Heart right ventricle (tissue), 16 donors: ENCODE measurements around the gene HEBP1. TPM values are rescaled to one million over a fixed set of nuclear protein-coding genes. Genes with fewer than 3 reads are reported as not detected.
A peak's percentile ranks its signal among the peaks of the same experiment; 100 is the strongest.

Source experiments
- ATAC-seq, 8 donors: fragments of 200-7000 bp; cut with Tn5 transposase; one replicate each; pipeline ENCODE4 v1.9.1; 2020; ENCODE audit warnings: mild to moderate bottlenecking in 8 of 8, moderate library complexity in 8 of 8, moderate number of reproducible peaks in 1 of 8
- DNase-seq, 2 donors: peaks; one replicate each; pipeline ENCODE4 v3.0.0-alpha.2; 2020
- H3K27ac ChIP-seq, 10 donors: fragments of 200-600 bp; sonication (generic) in 2 of 10; one replicate each; pipeline versions ENCODE4 v1.5.0 to v1.8.0; 2020 to 2022; ENCODE audit warnings: mild to moderate bottlenecking in 3 of 10
- H3K27me3 ChIP-seq, 7 donors: fragments of 200-600 bp; one replicate each; pipeline ENCODE4 v1.8.0; 2021 to 2022; ENCODE audit warnings: mild to moderate bottlenecking in 2 of 7
- H3K36me3 ChIP-seq, 9 donors: fragments of 200-600 bp; sonication (generic) in 1 of 9; one replicate each; pipeline versions ENCODE4 v1.5.0 to v1.8.0; 2020 to 2022; ENCODE audit warnings: mild to moderate bottlenecking in 2 of 9
- H3K4me1 ChIP-seq, 9 donors: fragments of 200-600 bp; sonication (generic) in 1 of 9; one replicate each; pipeline versions ENCODE4 v1.5.0 to v1.8.0; 2020 to 2022; ENCODE audit warnings: mild to moderate bottlenecking in 4 of 9
- H3K4me3 ChIP-seq, 10 donors: fragments of 200-600 bp; sonication (generic) in 2 of 10; one replicate each; pipeline versions ENCODE4 v1.5.0 to v1.8.0; 2020 to 2022; ENCODE audit warnings: mild to moderate bottlenecking in 7 of 10, moderate library complexity in 2 of 10
- H3K9me3 ChIP-seq, 11 donors: fragments of 200-600 bp in 10 of 11; sonication (generic) in 2 of 11; one replicate each; pipeline versions ENCODE4 v1.5.0 to v1.8.0; 2013 to 2022; ENCODE audit warnings: mild to moderate bottlenecking in 2 of 11, control low read depth in 1 of 11, moderate library complexity in 1 of 11
- WGBS, 2 donors: extraction: QIAGEN DNeasy Blood & Tissue Kit; methylation state at CpG; one replicate each; pipeline ENCODE4 v1.1.7; 2013; ENCODE audit warnings: inconsistent platforms in 1 of 2; 5-methylcytosine and 5-hydroxymethylcytosine counted together
- intact Hi-C, 10 donors: fragments of 100-400 bp; cut with DNase I; formaldehyde crosslinking; loops; one replicate each; pipeline versions ENCODE4 v1.11.1 to v1.14.2; 2022
- polyA plus RNA-seq, 2 donors: library from polyadenylated mRNA; stranded (reverse); fragments of 200-250 nt; gene quantifications; one replicate each; pipeline ENCODE4 v1.2.3, GENCODE V29; 2013
- total RNA-seq, 10 donors: library from RNA; stranded (reverse); fragmentation: NEBNext Ultra II Directional in 3 of 10; extraction: Animal tissue kit (Norgen Biotek cat#: 25700) in 3 of 10; gene quantifications; one replicate each; pipeline versions ENCODE4 v1.2.1 to v1.2.4, GENCODE V29; 2021 to 2023
- TF ChIP-seq, protein P1 (sequence below), 9 donors: fragments of 200-600 bp; sonication (generic) in 2 of 9; IDR thresholded peaks; one replicate each; pipeline versions ENCODE4 v1.5.0 to v1.8.0; 2021 to 2022; ENCODE audit warnings: antibody characterized with exemption in 9 of 9, mild to moderate bottlenecking in 5 of 9, moderate library complexity in 1 of 9
- donor health status: Arrhythmogenic right ventricular cardiomyopathy.
- donor health status: ischemic (EF 13 %, LVEDD 7.1; RV severe dilation, severe dysfunction).
- donor health status: healthy with polysubstance abuse.
- donor health status: DM: no; HTN: yes; CAD: no.
- donor health status: DM: no; HTN: no; CAD: no.
- donor health status: ischemic (EF 25% LVEDD 6.9; RV normal size, moderate dysfunction).
- donor health status: ischemic (EF 25% LVEDD 5.7; RV mildly dilated, moderate dysfunction).
- donor health status: healthy.
- donor health status: DM: yes; HTN: yes; CAD: no.
- donor health status: Ischemic cardiomyopathy.
- donor health status: ischemic (EF 35%, LVEDD 5.7; RV mildly dilated, moderate dysfunction).
- donor health status: nonischemic (EF 11% LVEDD 7.7; RV severe dilation, severe dysfunction).
- donor health status: DM: yes; HTN: yes; CAD: no.
- donor health status: PGD.
- donor health status: ischemic (EF 29% LVEDD 5.4; RV normal size, mild dysfunction).
- donor health status: nonischemic (EF 23%, LVEDD 6.1; RV moderate dilation, normal function).

The HEBP1 gene
- total and polyA plus RNA-seq, 12 donors: 23.7 to 72.0 (median 51.4) TPM

DNA sequence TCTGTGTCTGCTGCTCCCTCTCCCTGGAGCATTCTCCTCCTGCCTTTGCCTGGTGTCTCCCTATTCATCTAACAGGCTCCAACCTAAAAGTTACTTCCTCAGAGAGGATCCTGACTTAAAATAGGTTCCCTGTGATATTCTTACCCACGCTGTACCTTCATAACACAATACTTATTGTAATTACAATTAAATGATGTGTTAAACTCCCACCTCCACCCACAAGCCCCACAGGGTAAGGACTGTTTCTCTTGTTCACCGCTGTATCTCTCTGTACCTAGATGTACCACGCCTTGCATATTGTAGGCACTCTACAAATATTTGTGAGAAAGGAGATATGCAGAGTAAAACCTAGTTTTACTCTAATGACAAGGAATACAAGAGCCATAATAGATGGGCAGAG is 5.0 kb downstream of the HEBP1 start:
- Histone ChIP-seq H3K27ac (no peak overlapping the region), H3K9me3 (no peaks in the 10 kb centered on the region), H3K27me3 (no peaks in the 10 kb centered on the region), H3K4me1 (peaks cover 5 to 63% (median 34%) of the 10 kb centered on the region in 9 donors), H3K36me3 (peaks cover 0 to 6% (median 0%) of the 10 kb centered on the region in 9 donors), H3K4me3 (no peak overlapping the region)
- TF ChIP-seq, protein P1, sequence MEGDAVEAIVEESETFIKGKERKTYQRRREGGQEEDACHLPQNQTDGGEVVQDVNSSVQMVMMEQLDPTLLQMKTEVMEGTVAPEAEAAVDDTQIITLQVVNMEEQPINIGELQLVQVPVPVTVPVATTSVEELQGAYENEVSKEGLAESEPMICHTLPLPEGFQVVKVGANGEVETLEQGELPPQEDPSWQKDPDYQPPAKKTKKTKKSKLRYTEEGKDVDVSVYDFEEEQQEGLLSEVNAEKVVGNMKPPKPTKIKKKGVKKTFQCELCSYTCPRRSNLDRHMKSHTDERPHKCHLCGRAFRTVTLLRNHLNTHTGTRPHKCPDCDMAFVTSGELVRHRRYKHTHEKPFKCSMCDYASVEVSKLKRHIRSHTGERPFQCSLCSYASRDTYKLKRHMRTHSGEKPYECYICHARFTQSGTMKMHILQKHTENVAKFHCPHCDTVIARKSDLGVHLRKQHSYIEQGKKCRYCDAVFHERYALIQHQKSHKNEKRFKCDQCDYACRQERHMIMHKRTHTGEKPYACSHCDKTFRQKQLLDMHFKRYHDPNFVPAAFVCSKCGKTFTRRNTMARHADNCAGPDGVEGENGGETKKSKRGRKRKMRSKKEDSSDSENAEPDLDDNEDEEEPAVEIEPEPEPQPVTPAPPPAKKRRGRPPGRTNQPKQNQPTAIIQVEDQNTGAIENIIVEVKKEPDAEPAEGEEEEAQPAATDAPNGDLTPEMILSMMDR (IDR thresholded peaks at IDR 0.05): no peak
- ATAC-seq (no peak), DNase-seq (no peak)
- intact Hi-C loops: loop anchor here in 2 of 10 donors (5.0 kb wide), 2 partner anchors 212 to 217 kb away; no protein-coding TSS in a partner anchor
- WGBS, 2 donors: 94 to 98% methylated on average over 3 of the region's 3 CpGs

DNA sequence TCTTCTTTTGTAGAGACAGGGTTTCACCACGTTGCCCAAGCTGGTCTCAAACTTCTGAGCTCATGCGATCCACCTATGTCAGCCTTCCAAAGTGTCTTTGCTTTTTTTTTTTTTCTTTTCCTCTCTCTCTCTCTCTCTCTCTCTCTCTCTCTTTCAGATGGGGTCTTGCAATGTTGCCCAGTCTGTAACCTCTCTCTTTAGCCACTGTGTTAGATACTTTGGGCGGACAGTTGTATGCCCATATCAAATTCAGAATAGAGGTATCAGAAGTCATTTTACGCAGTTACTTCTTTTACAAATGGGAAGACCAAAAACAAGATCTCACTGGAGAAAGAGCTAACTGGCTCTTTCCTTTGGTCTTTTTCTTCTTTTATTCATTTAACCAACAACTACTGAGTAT is 6.7 kb downstream of the HEBP1 start:
- 94 to 98% methylated on average over 4 of the region's 4 CpGs for WGBS, 2 donors
- peaks cover 2 to 50% (median 26%) of the 10 kb centered on the region in 9 donors for H3K4me1 ChIP-seq
- no peak for DNase-seq
- TF ChIP-seq, protein P1 (IDR thresholded peaks at IDR 0.05): no peak
- intact Hi-C loops: no loop called here
- no peaks in the 10 kb centered on the region for H3K27me3 ChIP-seq
- H3K4me3 ChIP-seq: peak overlapping the region in 1 of 10 donors; percentile 34
- peak overlapping the region in 2 of 10 donors; percentile 9 to 85 for H3K27ac ChIP-seq
- ATAC-seq: no peak
- H3K36me3 ChIP-seq: peaks cover 0 to 20% (median 8%) of the 10 kb centered on the region in 9 donors
- H3K9me3 ChIP-seq: no peaks in the 10 kb centered on the region

DNA sequence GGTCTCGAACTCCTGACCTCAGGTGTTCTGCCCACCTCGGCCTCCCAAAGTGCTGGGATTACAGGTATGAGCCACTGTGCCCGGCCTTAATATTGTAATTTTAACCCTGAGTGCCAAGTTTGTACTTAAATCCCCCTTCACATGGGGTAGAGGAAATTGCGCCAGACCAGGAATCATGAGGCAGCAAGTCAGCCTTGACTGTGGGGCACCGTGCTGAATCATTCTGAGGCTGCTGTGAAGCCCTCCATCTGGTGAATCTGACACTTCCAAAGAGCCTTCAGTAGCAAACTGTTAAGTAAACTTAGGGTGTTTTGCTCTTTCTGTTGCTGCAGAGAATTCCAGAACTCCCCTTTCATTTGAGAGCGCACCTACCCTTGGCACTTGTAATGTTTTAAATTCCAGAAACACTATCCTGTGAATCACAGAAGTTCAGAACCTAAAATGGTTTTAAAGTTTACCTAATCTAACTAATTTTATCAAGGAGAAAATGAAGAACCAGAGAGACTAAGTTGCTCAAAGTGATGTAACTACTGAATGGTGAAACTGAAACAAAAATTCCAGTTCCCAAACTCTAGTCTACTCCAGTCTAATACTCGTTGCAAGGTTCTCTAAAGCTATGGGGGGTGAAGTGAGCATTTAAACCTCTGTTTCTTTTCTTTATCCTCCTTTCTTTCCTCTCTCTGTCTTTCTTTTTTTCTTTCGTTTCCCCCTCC is 7.5 kb downstream of the HEBP1 start:
- peaks cover 2 to 42% (median 18%) of the 10 kb centered on the region in 9 donors for H3K4me1 ChIP-seq
- peak in 7 of 8 donors; percentile 45 to 79 (median 70) for ATAC-seq
- no peaks in the 10 kb centered on the region for H3K9me3 ChIP-seq
- no peaks in the 10 kb centered on the region for H3K27me3 ChIP-seq
- peak overlapping the region in 3 of 10 donors; percentile 10 to 34 (median 15) for H3K4me3 ChIP-seq
- peak overlapping the region in 7 of 10 donors; percentile 9 to 85 (median 28) for H3K27ac ChIP-seq
- TF ChIP-seq, protein P1 (IDR thresholded peaks at IDR 0.05): no peak
- WGBS, 2 donors: 72% methylated on average over 8 of the region's 8 CpGs
- DNase-seq: peak in 1 of 2 donors; percentile 13
- intact Hi-C loops: no loop called here
- H3K36me3 ChIP-seq: peaks cover 0 to 27% (median 8%) of the 10 kb centered on the region in 9 donors

DNA sequence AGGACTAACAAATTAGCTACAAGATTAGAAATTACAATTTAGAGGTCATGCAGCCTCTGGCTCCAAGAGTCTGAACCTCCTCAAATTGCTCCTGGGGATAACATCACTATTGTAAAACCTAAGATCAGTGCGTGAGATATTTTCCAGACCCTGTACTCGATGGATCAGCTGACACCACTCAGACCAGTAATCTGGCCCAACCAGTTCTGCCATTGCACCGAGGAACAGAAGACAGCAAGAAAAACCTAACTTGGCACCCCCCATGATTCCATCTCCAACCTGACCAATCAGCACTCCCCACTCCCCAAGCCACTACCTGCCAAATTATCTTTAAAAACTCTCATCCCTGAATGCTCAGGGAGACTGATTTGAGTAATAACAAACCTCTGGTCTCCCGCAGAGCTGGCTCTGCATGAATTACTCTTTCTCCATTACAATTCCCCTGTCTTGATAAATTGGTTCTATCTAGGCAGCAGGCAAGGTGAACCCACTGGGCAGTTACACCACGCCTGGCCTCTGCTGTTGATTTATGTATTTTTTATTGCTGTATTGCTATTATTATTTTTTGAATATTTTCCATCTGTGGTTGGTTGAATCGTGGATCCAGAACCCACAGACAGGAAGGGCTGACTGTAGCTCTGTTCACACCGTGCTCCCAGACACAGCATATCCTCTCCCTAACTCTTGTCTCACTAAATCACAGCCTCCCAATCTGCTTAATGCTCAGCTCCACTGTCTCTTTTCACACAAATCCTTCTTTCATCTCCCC is 9.2 kb downstream of the HEBP1 start:
- ATAC-seq: no peak
- no peaks in the 10 kb centered on the region for H3K27me3 ChIP-seq
- 68 to 73% methylated on average over 7 of the region's 7 CpGs for WGBS, 2 donors
- peak overlapping the region in 1 of 10 donors; percentile 85 for H3K27ac ChIP-seq
- DNase-seq: no peak
- no peaks in the 10 kb centered on the region for H3K9me3 ChIP-seq
- peaks cover 0 to 30% (median 2%) of the 10 kb centered on the region in 9 donors for H3K4me1 ChIP-seq
- peaks cover 0 to 43% (median 22%) of the 10 kb centered on the region in 9 donors for H3K36me3 ChIP-seq
- TF ChIP-seq, protein P1 (IDR thresholded peaks at IDR 0.05): no peak
- intact Hi-C loops: no loop called here
- no peak overlapping the region for H3K4me3 ChIP-seq
